HG03025 (cell line): ENCODE data around the gene C6orf89.

ENCODE experiments used
- ATAC-seq: cut with Tn5 transposase; IDR thresholded peaks from one replicate; pipeline ENCODE4 v1.9.1; 2021; ENCODE audit warnings: mild to moderate bottlenecking, moderate library complexity; ENCODE audit not compliant: unreplicated experiment, low FRiP score

Gene C6orf89

GRCh38 chr6:36852481-36853147, 33.1 kb upstream of the C6orf89 start:
- no peak for ATAC-seq

GRCh38 chr6:36853325-36853724, 32.4 kb upstream of the C6orf89 start:
- no peak for ATAC-seq

GRCh38 chr6:36855750-36856149, 30.0 kb upstream of the C6orf89 start:
- no peak for ATAC-seq

GRCh38 chr6:36856277-36856676, 29.5 kb upstream of the C6orf89 start:
- no peak for ATAC-seq

GRCh38 chr6:36857325-36857724, 28.4 kb upstream of the C6orf89 start:
- no peak for ATAC-seq

- ATAC-seq: no peak
Measured at GRCh38 chr6:36858407-36858981, 27.3 kb upstream of the C6orf89 start.

GRCh38 chr6:36860126-36860525, 25.6 kb upstream of the C6orf89 start:
- no peak for ATAC-seq

- ATAC-seq: no peak
Measured at GRCh38 chr6:36862164-36862847, 23.4 kb upstream of the C6orf89 start.

- no peak for ATAC-seq
Measured at GRCh38 chr6:36862848-36863382, 22.8 kb upstream of the C6orf89 start.

- ATAC-seq: no peak
Measured at GRCh38 chr6:36863670-36864540, 21.8 kb upstream of the C6orf89 start.

- ATAC-seq: no peak
Measured at GRCh38 chr6:36865835-36866234, 19.9 kb upstream of the C6orf89 start.

GRCh38 chr6:36867471-36868224, 18.1 kb upstream of the C6orf89 start:
- no peak for ATAC-seq

- no peak for ATAC-seq
Measured at GRCh38 chr6:36871686-36872085, 14.1 kb upstream of the C6orf89 start.

GRCh38 chr6:36873115-36873514, 12.6 kb upstream of the C6orf89 start:
- ATAC-seq: no peak

- ATAC-seq: no peak
Measured at GRCh38 chr6:36873612-36874442, 11.9 kb upstream of the C6orf89 start.

GRCh38 chr6:36874443-36875249, 11.1 kb upstream of the C6orf89 start, which contains the start of gene PPIL1:
Gene PPIL1, minus strand, starts transcription at chr6:36874803. Its CDS starts 31 bp downstream, at chr6:36874772.
- peak; percentile 73 for ATAC-seq

GRCh38 chr6:36875250-36875633, 10.5 kb upstream of the C6orf89 start:
- no peak for ATAC-seq

GRCh38 chr6:36884610-36885009, 1.1 kb upstream of the C6orf89 start:
- no peak for ATAC-seq
